CD8-positive, alpha-beta memory T cell (primary cell): ENCODE data around the gene RHOJ. TPM values are rescaled to one million over a fixed set of nuclear protein-coding genes. Genes with fewer than 3 reads are reported as not detected.

ENCODE experiments used
- CTCF ChIA-PET: fragments of 350-600 bp; sonication (Branson Sonifier 250); formaldehyde crosslinking; loops from one replicate; lab custom pipeline; 2021; ENCODE audit warnings: antibody characterized with exemption; lab: Charles Lee
- POLR2A ChIA-PET: fragments of 350-600 bp; sonication (Branson Sonifier 250); formaldehyde crosslinking; loops from one replicate; lab custom pipeline; 2021; ENCODE audit warnings: antibody characterized with exemption; lab: Charles Lee
- DNase-seq, 5 donors: peaks; one replicate each; pipeline versions ENCODE4 v3.0.0 to v3.0.0-alpha.2; 2020 to 2022; ENCODE audit warnings: mixed read lengths in 1 of 5
- H3K27ac ChIP-seq: one replicate; pipeline ENCODE4 v1.7.0; 2013; ENCODE audit warnings: low read depth, mild to moderate bottlenecking, low read length, moderate library complexity
- H3K27me3 ChIP-seq: 2 replicates; pipeline ENCODE4 v1.7.0; 2013; ENCODE audit warnings: low read length, mild to moderate bottlenecking; ENCODE audit not compliant: insufficient read depth, poor library complexity, severe bottlenecking
- H3K36me3 ChIP-seq: 2 replicates; pipeline ENCODE4 v1.7.0; 2013; ENCODE audit warnings: mild to moderate bottlenecking, low read length, moderate library complexity; ENCODE audit not compliant: insufficient read depth
- H3K4me1 ChIP-seq: 2 replicates; pipeline ENCODE4 v1.7.0; 2013; ENCODE audit warnings: mild to moderate bottlenecking, low read length, moderate library complexity; ENCODE audit not compliant: insufficient read depth
- H3K4me3 ChIP-seq: 2 replicates; pipeline ENCODE4 v1.7.0; 2013; ENCODE audit warnings: mild to moderate bottlenecking, low read length
- H3K9me3 ChIP-seq: 2 replicates; pipeline ENCODE4 v1.7.0; 2013; ENCODE audit warnings: mild to moderate bottlenecking, low read length
- H3K27ac Mint-ChIP-seq, 8 donors: one replicate each; pipeline ENCODE4 v1.8.0; 2020 to 2021; ENCODE audit warnings: mixed read lengths in 8 of 8, mild to moderate bottlenecking in 6 of 8, inconsistent platforms in 3 of 8, moderate library complexity in 3 of 8
- H3K27me3 Mint-ChIP-seq, 2 donors: one replicate each; pipeline ENCODE4 v1.8.0; 2020 to 2021; ENCODE audit warnings: mixed read lengths in 2 of 2, mild to moderate bottlenecking in 1 of 2, moderate library complexity in 1 of 2
- H3K36me3 Mint-ChIP-seq, 3 donors: one replicate each; pipeline ENCODE4 v1.8.0; 2020 to 2021; ENCODE audit warnings: mixed read lengths in 3 of 3, inconsistent platforms in 1 of 3, mild to moderate bottlenecking in 1 of 3
- H3K4me1 Mint-ChIP-seq, 3 donors: one replicate each; pipeline ENCODE4 v1.8.0; 2020 to 2021; ENCODE audit warnings: mixed read lengths in 3 of 3, inconsistent platforms in 1 of 3, mild to moderate bottlenecking in 1 of 3
- H3K4me3 Mint-ChIP-seq, 7 donors: one replicate each; pipeline ENCODE4 v1.8.0; 2020 to 2021; ENCODE audit warnings: mixed read lengths in 7 of 7, mild to moderate bottlenecking in 6 of 7, moderate library complexity in 4 of 7, inconsistent platforms in 2 of 7
- H3K9me3 Mint-ChIP-seq, 5 donors: one replicate each; pipeline ENCODE4 v1.8.0; 2020 to 2022; ENCODE audit warnings: mixed read lengths in 5 of 5, mild to moderate bottlenecking in 3 of 5, moderate library complexity in 2 of 5, inconsistent platforms in 1 of 5
- polyA plus RNA-seq: library from polyadenylated mRNA; unstranded; fragments of 300-500 nt; fragmentation: Illumina TruSeq; gene quantifications from one replicate; pipeline ENCODE4 v1.2.3, GENCODE V29; 2021
- total RNA-seq, 2 experiments: library from RNA; stranded (reverse); gene quantifications; one replicate each; pipeline ENCODE4 v1.2.3, GENCODE V29; 2021

The RHOJ gene
- total and polyA plus RNA-seq, 3 experiments from 2014 or later: not detected

DNA sequence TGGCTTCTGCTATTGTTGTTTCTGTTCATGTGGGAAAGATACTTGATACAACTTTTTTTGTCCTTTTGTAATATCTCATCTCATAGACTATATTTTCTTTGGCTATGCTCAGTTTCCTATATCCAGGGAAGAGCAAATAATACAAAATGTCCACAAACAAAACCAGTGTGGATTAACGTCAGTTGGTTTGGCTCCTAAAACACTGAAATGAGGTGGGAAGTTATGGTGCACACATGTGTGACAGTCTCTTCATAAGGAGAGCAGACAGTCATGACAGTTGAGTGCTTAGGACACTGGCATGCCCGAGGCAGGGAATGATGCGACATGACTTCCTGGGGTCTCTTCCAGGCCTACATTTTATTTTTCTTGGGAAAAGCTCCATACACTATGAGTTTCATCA lies 27.5 kb downstream of the RHOJ start:
- Histone ChIP-seq H3K4me1 (no peaks in the 10 kb centered on the region), H3K4me3 (no peak overlapping the region), H3K36me3 (no peaks in the 10 kb centered on the region), H3K9me3 (no peaks in the 10 kb centered on the region), H3K27ac (no peak overlapping the region), H3K27me3 (no peaks in the 10 kb centered on the region)
- H3K4me3 Mint-ChIP-seq: no peak overlapping the region
- H3K9me3 Mint-ChIP-seq: peaks cover 0 to 2% (median 0%) of the 10 kb centered on the region in 5 donors
- DNase-seq: no peak
- CTCF ChIA-PET: no interaction called here
- peaks cover 18% of the 10 kb centered on the region in 2 donors for H3K27me3 Mint-ChIP-seq
- H3K4me1 Mint-ChIP-seq: no peaks in the 10 kb centered on the region
- H3K27ac Mint-ChIP-seq: no peak overlapping the region
- H3K36me3 Mint-ChIP-seq: no peaks in the 10 kb centered on the region
- POLR2A ChIA-PET: no interaction called here

DNA sequence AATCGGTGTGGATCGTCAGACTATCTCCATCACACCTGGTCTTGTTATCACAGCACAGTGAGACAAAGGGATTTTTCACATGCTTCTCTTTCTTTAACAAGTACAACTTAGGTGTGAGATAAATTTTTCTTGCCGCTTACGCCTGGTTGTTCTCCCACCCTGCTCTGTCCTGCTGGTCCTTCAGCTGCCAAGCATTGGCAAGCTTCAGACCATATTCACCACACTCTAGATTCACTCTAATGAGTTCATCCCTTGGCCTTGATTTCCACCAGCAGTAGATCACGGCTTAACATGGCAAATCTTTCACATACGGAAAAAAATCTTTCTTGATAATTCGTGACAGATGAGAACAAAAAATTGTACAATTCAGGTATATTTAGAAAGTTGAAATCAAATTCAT lies 33.5 kb downstream of the RHOJ start:
- no peaks in the 10 kb centered on the region for H3K27me3 ChIP-seq
- no peak overlapping the region for H3K4me3 ChIP-seq
- no peak overlapping the region for H3K27ac Mint-ChIP-seq
- H3K4me1 Mint-ChIP-seq: no peaks in the 10 kb centered on the region
- no peaks in the 10 kb centered on the region for H3K4me1 ChIP-seq
- ChIA-PET CTCF (no interaction called here), POLR2A (no interaction called here)
- H3K27me3 Mint-ChIP-seq: peaks cover 15% of the 10 kb centered on the region in 2 donors
- no peaks in the 10 kb centered on the region for H3K9me3 ChIP-seq
- no peak overlapping the region for H3K27ac ChIP-seq
- no peaks in the 10 kb centered on the region for H3K36me3 Mint-ChIP-seq
- DNase-seq: no peak
- no peak overlapping the region for H3K4me3 Mint-ChIP-seq
- H3K36me3 ChIP-seq: no peaks in the 10 kb centered on the region
- no peaks in the 10 kb centered on the region for H3K9me3 Mint-ChIP-seq

DNA sequence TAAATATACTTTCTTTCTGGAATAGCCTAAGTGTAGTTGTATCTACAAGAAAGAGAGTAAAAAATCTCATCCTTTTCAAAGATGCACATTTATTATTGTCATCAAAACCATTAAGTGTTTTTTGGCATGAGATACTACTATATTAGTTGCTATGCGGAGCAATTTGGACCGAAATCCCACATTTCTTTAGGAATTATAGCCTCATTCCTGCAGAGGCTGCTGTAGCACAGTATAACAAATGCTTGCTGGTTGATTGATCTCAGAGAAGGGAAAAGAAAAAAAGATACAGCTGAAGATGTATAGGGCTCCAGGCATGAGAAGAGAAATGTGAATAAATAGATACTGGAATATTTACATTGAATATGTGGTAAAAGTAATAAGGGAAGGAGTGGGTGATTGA lies 36.0 kb downstream of the RHOJ start:
- H3K27ac ChIP-seq: no peak overlapping the region
- H3K4me3 Mint-ChIP-seq: no peak overlapping the region
- H3K27ac Mint-ChIP-seq: no peak overlapping the region
- H3K4me1 ChIP-seq: no peaks in the 10 kb centered on the region
- DNase-seq: no peak
- no peaks in the 10 kb centered on the region for H3K36me3 Mint-ChIP-seq
- no peaks in the 10 kb centered on the region for H3K4me1 Mint-ChIP-seq
- CTCF ChIA-PET: no interaction called here
- peaks cover 0 to 1% (median 0%) of the 10 kb centered on the region in 5 donors for H3K9me3 Mint-ChIP-seq
- no peaks in the 10 kb centered on the region for H3K36me3 ChIP-seq
- no peaks in the 10 kb centered on the region for H3K27me3 ChIP-seq
- H3K9me3 ChIP-seq: no peaks in the 10 kb centered on the region
- peaks cover 5 to 14% of the 10 kb centered on the region in 2 donors for H3K27me3 Mint-ChIP-seq
- POLR2A ChIA-PET: no interaction called here
- H3K4me3 ChIP-seq: no peak overlapping the region

GRCh38 chr14:63241096-63241495 lies 36.9 kb downstream of the RHOJ start:
- Histone ChIP-seq H3K9me3 (no peaks in the 10 kb centered on the region), H3K4me1 (no peaks in the 10 kb centered on the region), H3K27ac (no peak overlapping the region), H3K27me3 (no peaks in the 10 kb centered on the region), H3K4me3 (no peak overlapping the region), H3K36me3 (no peaks in the 10 kb centered on the region)
- H3K4me3 Mint-ChIP-seq: no peak overlapping the region
- ChIA-PET CTCF (no interaction called here), POLR2A (no interaction called here)
- no peak for DNase-seq
- no peak overlapping the region for H3K27ac Mint-ChIP-seq
- H3K27me3 Mint-ChIP-seq: peaks cover 7 to 18% of the 10 kb centered on the region in 2 donors
- no peaks in the 10 kb centered on the region for H3K36me3 Mint-ChIP-seq
- H3K9me3 Mint-ChIP-seq: peaks cover 0 to 1% (median 0%) of the 10 kb centered on the region in 5 donors
- no peaks in the 10 kb centered on the region for H3K4me1 Mint-ChIP-seq

DNA sequence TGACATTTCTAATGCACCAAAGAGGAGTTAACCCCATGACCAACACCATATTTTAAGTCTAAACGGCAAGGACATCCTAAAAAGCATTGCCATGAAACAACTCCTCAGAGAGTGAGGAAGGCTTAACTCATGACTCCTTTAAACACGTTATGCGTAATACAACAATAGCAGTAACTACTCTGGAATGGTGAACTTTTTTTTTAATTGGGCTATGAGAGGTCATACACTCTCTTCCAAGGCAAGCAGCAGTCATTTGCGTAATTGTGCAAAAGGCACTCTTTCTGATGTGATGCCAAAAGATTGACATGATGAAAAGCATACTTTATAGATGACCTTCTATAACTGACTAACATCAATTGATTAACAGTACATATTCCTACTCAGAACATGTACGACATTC lies 39.4 kb downstream of the RHOJ start:
- H3K4me1 Mint-ChIP-seq: no peaks in the 10 kb centered on the region
- ChIA-PET CTCF (no interaction called here), POLR2A (no interaction called here)
- DNase-seq: no peak
- no peaks in the 10 kb centered on the region for H3K36me3 ChIP-seq
- H3K27ac Mint-ChIP-seq: no peak overlapping the region
- H3K4me3 ChIP-seq: no peak overlapping the region
- peaks cover 0 to 4% (median 0%) of the 10 kb centered on the region in 5 donors for H3K9me3 Mint-ChIP-seq
- no peaks in the 10 kb centered on the region for H3K9me3 ChIP-seq
- H3K4me1 ChIP-seq: no peaks in the 10 kb centered on the region
- H3K27me3 ChIP-seq: no peaks in the 10 kb centered on the region
- H3K27me3 Mint-ChIP-seq: peaks cover 6 to 23% of the 10 kb centered on the region in 2 donors
- no peaks in the 10 kb centered on the region for H3K36me3 Mint-ChIP-seq
- no peak overlapping the region for H3K27ac ChIP-seq
- H3K4me3 Mint-ChIP-seq: no peak overlapping the region

GRCh38 chr14:63245893-63246292 lies 41.6 kb downstream of the RHOJ start:
- Mint-ChIP-seq H3K36me3 (no peaks in the 10 kb centered on the region), H3K27me3 (peaks cover 6 to 34% of the 10 kb centered on the region in 2 donors), H3K27ac (no peak overlapping the region), H3K9me3 (peaks cover 0 to 4% (median 1%) of the 10 kb centered on the region in 5 donors), H3K4me1 (no peaks in the 10 kb centered on the region), H3K4me3 (no peak overlapping the region)
- H3K27me3 ChIP-seq: no peaks in the 10 kb centered on the region
- H3K36me3 ChIP-seq: no peaks in the 10 kb centered on the region
- no peaks in the 10 kb centered on the region for H3K4me1 ChIP-seq
- ChIA-PET POLR2A (no interaction called here), CTCF (no interaction called here)
- H3K9me3 ChIP-seq: no peaks in the 10 kb centered on the region
- DNase-seq: no peak
- H3K27ac ChIP-seq: no peak overlapping the region
- H3K4me3 ChIP-seq: no peak overlapping the region

DNA sequence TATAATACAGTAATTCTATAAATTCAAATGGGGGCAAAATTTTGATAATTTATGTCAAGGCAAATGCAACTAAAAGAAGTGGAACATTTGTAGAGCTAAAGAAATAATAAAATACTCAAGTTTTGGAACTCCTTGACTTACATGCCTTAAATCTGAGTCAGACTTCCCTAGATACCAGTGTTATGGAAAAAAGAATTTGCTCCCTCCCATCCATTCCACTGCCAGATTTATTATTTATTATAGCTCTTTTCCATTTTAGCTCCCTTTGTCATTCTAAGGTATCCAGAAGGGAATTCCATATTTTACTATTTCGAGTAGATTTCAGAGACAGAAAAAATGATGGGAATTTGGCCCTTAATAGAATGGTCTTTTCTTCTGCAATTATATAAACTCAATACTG lies 44.0 kb downstream of the RHOJ start:
- Histone ChIP-seq H3K36me3 (no peaks in the 10 kb centered on the region), H3K9me3 (no peaks in the 10 kb centered on the region), H3K4me3 (no peak overlapping the region), H3K4me1 (no peaks in the 10 kb centered on the region), H3K27ac (no peak overlapping the region), H3K27me3 (no peaks in the 10 kb centered on the region)
- no peaks in the 10 kb centered on the region for H3K36me3 Mint-ChIP-seq
- POLR2A ChIA-PET: no interaction called here
- H3K27ac Mint-ChIP-seq: no peak overlapping the region
- peaks cover 0 to 4% (median 1%) of the 10 kb centered on the region in 5 donors for H3K9me3 Mint-ChIP-seq
- no peak overlapping the region for H3K4me3 Mint-ChIP-seq
- no peaks in the 10 kb centered on the region for H3K4me1 Mint-ChIP-seq
- peaks cover 5 to 43% of the 10 kb centered on the region in 2 donors for H3K27me3 Mint-ChIP-seq
- CTCF ChIA-PET: no interaction called here
- DNase-seq: no peak

DNA sequence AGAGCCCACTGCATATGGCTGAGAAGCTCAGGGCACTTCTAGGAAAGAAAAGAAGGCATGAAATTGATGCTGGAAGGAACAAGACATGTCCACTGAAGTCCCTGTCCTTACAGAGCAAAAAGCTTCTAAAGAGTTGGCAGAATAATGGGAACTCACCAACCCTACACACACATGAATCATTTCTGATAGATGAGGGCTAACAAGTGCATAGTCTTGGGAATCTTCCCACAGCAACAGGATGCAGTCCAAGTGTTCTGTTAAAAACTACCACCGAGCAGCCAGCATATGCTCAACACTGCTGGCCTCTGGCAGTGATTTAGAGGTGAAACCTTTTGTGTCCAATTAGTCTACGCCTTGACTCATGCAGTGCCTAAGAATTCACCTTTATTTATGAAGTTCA lies 44.8 kb downstream of the RHOJ start:
- Histone ChIP-seq H3K9me3 (no peaks in the 10 kb centered on the region), H3K4me1 (no peaks in the 10 kb centered on the region), H3K4me3 (no peak overlapping the region), H3K27me3 (no peaks in the 10 kb centered on the region), H3K27ac (no peak overlapping the region), H3K36me3 (no peaks in the 10 kb centered on the region)
- Mint-ChIP-seq H3K4me1 (no peaks in the 10 kb centered on the region), H3K27ac (no peak overlapping the region), H3K36me3 (no peaks in the 10 kb centered on the region), H3K9me3 (peaks cover 0 to 4% (median 0%) of the 10 kb centered on the region in 5 donors), H3K4me3 (no peak overlapping the region), H3K27me3 (peaks cover 5 to 43% of the 10 kb centered on the region in 2 donors)
- DNase-seq: no peak
- ChIA-PET POLR2A (no interaction called here), CTCF (no interaction called here)

DNA sequence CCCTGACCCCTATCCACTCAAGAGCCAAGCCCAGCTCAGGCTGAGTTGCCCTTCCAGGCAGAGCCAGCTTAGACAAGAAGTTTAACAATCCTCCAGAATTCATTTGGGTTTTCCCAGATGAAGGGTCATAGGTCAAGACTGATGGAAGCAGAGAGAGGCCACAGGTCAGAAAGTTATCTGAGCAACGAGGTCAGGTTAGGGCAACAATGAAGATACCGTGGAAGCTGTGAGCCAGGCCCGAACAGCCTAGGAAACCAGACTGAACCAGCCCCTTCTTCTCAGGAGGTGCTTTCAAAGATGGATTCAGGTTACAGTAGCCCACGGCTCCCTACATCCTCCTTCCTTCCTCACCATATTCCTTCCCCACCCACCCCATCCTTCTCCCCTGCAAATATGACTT lies 53.1 kb downstream of the RHOJ start:
- H3K9me3 ChIP-seq: no peaks in the 10 kb centered on the region
- H3K36me3 ChIP-seq: no peaks in the 10 kb centered on the region
- no peaks in the 10 kb centered on the region for H3K4me1 ChIP-seq
- no peak overlapping the region for H3K4me3 ChIP-seq
- POLR2A ChIA-PET: no interaction called here
- H3K27me3 ChIP-seq: no peaks in the 10 kb centered on the region
- no peak overlapping the region for H3K27ac Mint-ChIP-seq
- DNase-seq: no peak
- H3K36me3 Mint-ChIP-seq: no peaks in the 10 kb centered on the region
- H3K9me3 Mint-ChIP-seq: no peaks in the 10 kb centered on the region
- no peak overlapping the region for H3K4me3 Mint-ChIP-seq
- no peaks in the 10 kb centered on the region for H3K4me1 Mint-ChIP-seq
- H3K27me3 Mint-ChIP-seq: peaks cover 15 to 44% of the 10 kb centered on the region in 2 donors
- H3K27ac ChIP-seq: no peak overlapping the region
- CTCF ChIA-PET: no interaction called here
